GM12878 (cell line): Measurements from ENCODE around the gene SMARCB1. TPM values are rescaled to one million over a fixed set of nuclear protein-coding genes. Genes with fewer than 3 reads are reported as not detected.

Experiments used
- ATAC-seq: fragments of 200-7000 bp; cut with Tn5 transposase; 3 replicates; pipeline ENCODE4 v1.9.1; 2020; ENCODE audit warnings: mild to moderate bottlenecking, moderate library complexity
- BruUV-seq: library from RNA; stranded (reverse); fragments of 400-500 nt; replicated peaks from 2 replicates; lab custom pipeline; 2021; lab: Mats Ljungman, UMichigan
- CTCF ChIA-PET: fragments of 300-600 bp; sonication (Branson Sonifier 250); formaldehyde crosslinking; extraction: SDS; loops from one replicate; lab custom pipeline; 2021; ENCODE audit warnings: inconsistent platforms; lab: Yijun Ruan, JAX
- POLR2A ChIA-PET: fragments of 350-600 bp; formaldehyde crosslinking; extraction: SDS; loops from one replicate; lab custom pipeline; 2021; ENCODE audit warnings: inconsistent platforms; lab: Charles Lee
- RAD21 ChIA-PET: fragments of 300-600 bp; sonication (Branson Sonifier 250); formaldehyde crosslinking; loops from one replicate; lab custom pipeline; 2023; ENCODE audit warnings: antibody characterized with exemption; ENCODE audit not compliant: unreplicated experiment; lab: Charles Lee
- SMC1A ChIA-PET: fragments of 300-600 bp; sonication (Branson Sonifier 250); formaldehyde crosslinking; loops from one replicate; lab custom pipeline; 2023; ENCODE audit not compliant: unreplicated experiment, uncharacterized antibody; lab: Charles Lee
- DNase-seq: peaks from one replicate; pipeline ENCODE4 v3.0.0-alpha.2; 2011; ENCODE audit warnings: low read depth, low spot score
- FAIRE-seq: peaks from 3 replicates; lab custom pipeline; 2011; peaks lifted over from hg19 to GRCh38; lab: Jason Lieb, UNC
- H2AFZ ChIP-seq: 2 replicates; pipeline ENCODE4 v1.6.0; 2011; ENCODE audit warnings: low read depth, low read length, control low read depth; ENCODE audit not compliant: control insufficient read depth
- H3K27ac ChIP-seq: 2 replicates; pipeline ENCODE4 v1.5.1; 2011; ENCODE audit warnings: control low read depth; ENCODE audit not compliant: control insufficient read depth, insufficient read depth
- H3K27me3 ChIP-seq, 2 experiments: replicated peaks in 1 of 2; 2 replicates each; pipeline versions ENCODE4 v1.6.0 to v1.6.1; 2011; ENCODE audit warnings: low read length in 1 of 2; ENCODE audit not compliant: control insufficient read depth in 2 of 2, insufficient read depth in 2 of 2
- H3K36me3 ChIP-seq, 2 experiments: 2 replicates each; pipeline ENCODE4 v1.5.1; 2011; ENCODE audit warnings: low read length in 1 of 2; ENCODE audit not compliant: control insufficient read depth in 2 of 2, insufficient read depth in 2 of 2
- H3K4me1 ChIP-seq: 2 replicates; pipeline ENCODE4 v1.6.1; 2011; ENCODE audit warnings: mild to moderate bottlenecking, low read length, moderate library complexity, mixed read lengths; ENCODE audit not compliant: control insufficient read depth, insufficient read depth
- H3K4me2 ChIP-seq: 2 replicates; pipeline ENCODE4 v1.6.0; 2011; ENCODE audit warnings: control low read depth; ENCODE audit not compliant: control insufficient read depth, insufficient read depth
- H3K4me3 ChIP-seq: fragments of 200-600 bp; sonication (generic); 2 replicates; pipeline ENCODE4 v1.5.1; 2016
- H3K79me2 ChIP-seq: 2 replicates; pipeline ENCODE4 v1.6.0; 2011; ENCODE audit warnings: low read length; ENCODE audit not compliant: control insufficient read depth, insufficient read depth
- H3K9ac ChIP-seq: 2 replicates; pipeline ENCODE4 v1.8.0; 2011; ENCODE audit warnings: low read length, control low read depth, mixed read lengths; ENCODE audit not compliant: control insufficient read depth, insufficient read depth
- H3K9me3 ChIP-seq: replicated peaks from 3 replicates; pipeline ENCODE4 v1.5.1; 2011; ENCODE audit warnings: mild to moderate bottlenecking, low read length; ENCODE audit not compliant: control insufficient read depth, insufficient read depth
- H4K20me1 ChIP-seq: 2 replicates; pipeline ENCODE4 v1.6.0; 2011; ENCODE audit not compliant: control insufficient read depth, insufficient read depth
- BHLHE40 ChIP-seq, 2 experiments: fragments of 450-650 bp in 1 of 2; IDR thresholded peaks; 2 replicates each; pipeline ENCODE4 v1.6.1; 2011 to 2017; ENCODE audit warnings: low read depth in 2 of 2, borderline replicate concordance in 1 of 2, improper control_type of control experiment in 1 of 2, low read length in 1 of 2, mild to moderate bottlenecking in 1 of 2
- BRCA1 ChIP-seq: IDR thresholded peaks from 2 replicates; pipeline ENCODE4 v1.6.1; 2011; ENCODE audit warnings: low read depth, low read length, improper control_type of control experiment
- CHD1 ChIP-seq: IDR thresholded peaks from 2 replicates; pipeline ENCODE4 v1.6.1; 2012; ENCODE audit warnings: low read depth, low read length, improper control_type of control experiment
- GATAD2B ChIP-seq: fragments of 450-650 bp; conservative IDR thresholded peaks from 2 replicates; pipeline ENCODE4 v1.6.1; 2017; ENCODE audit warnings: low read depth, mild to moderate bottlenecking, moderate library complexity
- IKZF2 ChIP-seq, 2 experiments: fragments of 450-650 bp; IDR thresholded peaks; 2 replicates each; pipeline ENCODE4 v1.6.1; 2017; ENCODE audit warnings: mild to moderate bottlenecking in 2 of 2, moderate library complexity in 2 of 2
- NBN ChIP-seq: fragments of 450-650 bp; IDR thresholded peaks from 2 replicates; pipeline ENCODE4 v1.6.1; 2016
- RAD21 ChIP-seq: IDR thresholded peaks from 2 replicates; pipeline ENCODE4 v1.6.1; 2011; ENCODE audit warnings: mild to moderate bottlenecking, low read depth, low read length, moderate library complexity; ENCODE audit not compliant: insufficient read depth
- RAD51 ChIP-seq: fragments of 450-650 bp; IDR thresholded peaks from 2 replicates; pipeline ENCODE4 v1.6.1; 2016; ENCODE audit warnings: moderate library complexity, mild to moderate bottlenecking, inconsistent platforms
- RUNX3 ChIP-seq: IDR thresholded peaks from 2 replicates; pipeline ENCODE4 v1.6.1; 2012; ENCODE audit warnings: low read length, inconsistent platforms
- SIN3A ChIP-seq: IDR thresholded peaks from 2 replicates; pipeline ENCODE4 v1.6.1; 2012; ENCODE audit warnings: low read depth, low read length, improper control_type of control experiment
- SMARCA5 ChIP-seq: fragments of 450-650 bp; IDR thresholded peaks from 2 replicates; pipeline ENCODE4 v1.6.1; 2017; ENCODE audit warnings: mild to moderate bottlenecking
- SUPT20H ChIP-seq: IDR thresholded peaks from 2 replicates; pipeline ENCODE4 v1.6.1; 2011; ENCODE audit warnings: low read depth, mild to moderate bottlenecking, low read length, moderate library complexity, borderline replicate concordance; ENCODE audit not compliant: control insufficient read depth
- TAF1 ChIP-seq: IDR thresholded peaks from 2 replicates; pipeline ENCODE4 v1.6.1; 2011; ENCODE audit warnings: mild to moderate bottlenecking, low read depth, low read length, borderline replicate concordance
- WGBS: methylation state at CpG from one replicate; pipeline ENCODE4 v1.1.6; 2016; ENCODE audit warnings: low lambda C conversion rate; ENCODE audit not compliant: insufficient replicate concordance, insufficient coverage; ENCODE audit errors: missing lambda C conversion rate; 5-methylcytosine and 5-hydroxymethylcytosine counted together
- in situ Hi-C: fragments of 300-500 bp; cut with MboI; formaldehyde crosslinking; loops from 9 replicates; pipeline ENCODE4 v1.14.3; 2018; ENCODE audit warnings: mixed read lengths
- intact Hi-C: fragments of 100-400 bp; cut with micrococcal nuclease; formaldehyde crosslinking; loops from one replicate; pipeline ENCODE4 v1.14.2; 2022; ENCODE audit not compliant: unreplicated experiment
- polyA plus RNA-seq, 11 experiments: library from polyadenylated mRNA; depleted of rRNA in 4 of 11; unstranded in 6 of 11; stranded (reverse) in 5 of 11; fragments of >200 nt; fragmentation: Nextera tagmentation in 4 of 11; fragmentation: Illumina TruSeq in 1 of 11; extraction: Ambion mirVana in 4 of 11; extraction: Trizol in 1 of 11; gene quantifications; 1 replicate in 1 of 11; 2 replicates in 10 of 11; pipeline versions ENCODE4 v1.2.1 to v1.2.3, GENCODE V29; 2011 to 2016; ENCODE audit warnings: inconsistent platforms in 2 of 11, missing spikeins in 2 of 11, low read depth in 1 of 11
- total RNA-seq, 4 experiments: library from RNA; depleted of rRNA in 3 of 4; stranded (reverse); fragments of >200 nt in 3 of 4; fragmentation: Illumina TruSeq in 1 of 4; extraction: Trizol in 1 of 4; gene quantifications; 2 replicates each; pipeline versions ENCODE4 v1.2.1 to v1.2.3, GENCODE V29; 2013 to 2021
- TF ChIP-seq, protein P1 (sequence below): IDR thresholded peaks from 2 replicates; pipeline ENCODE4 v1.6.1; 2012; ENCODE audit warnings: low read depth, low read length, improper control_type of control experiment

The SMARCB1 gene
- total and polyA plus RNA-seq, 10 of the 15 experiments (the other 5 are each of a cell fraction or from before 2014, with no cell fraction given), result 9.1 to 215 (median 183) TPM

DNA sequence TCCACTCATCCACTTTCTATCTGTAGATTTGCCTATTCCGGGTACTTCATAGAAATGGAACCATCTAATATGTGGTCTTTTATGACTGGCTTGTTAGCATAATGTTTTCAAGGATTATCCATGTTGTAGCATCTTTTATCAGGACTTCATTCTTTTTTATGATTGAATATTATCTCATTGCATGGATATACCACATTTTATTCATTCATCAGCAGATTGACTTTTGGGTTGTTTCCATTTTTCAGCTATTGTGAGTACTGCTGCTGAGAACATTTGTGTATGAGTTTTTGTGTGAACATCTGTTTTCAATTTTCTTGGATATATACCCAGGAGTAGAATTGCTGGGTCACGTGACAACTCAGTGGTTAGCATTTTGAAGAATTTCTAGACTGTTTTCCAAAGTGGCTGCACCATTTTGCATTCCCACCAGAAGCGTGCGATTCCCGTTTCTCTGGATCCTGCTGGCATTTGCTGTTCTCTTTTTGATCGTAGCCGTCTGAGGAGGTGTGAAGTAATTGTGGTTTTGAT is 43.1 kb downstream of the SMARCB1 start:
- H3K4me1 ChIP-seq, result peaks cover 3% of the 10 kb centered on the region
- peaks cover 35 to 60% of the 10 kb centered on the region in 2 experiments for H3K36me3 ChIP-seq
- 72% methylated on average over 7 of the region's 7 CpGs for WGBS
- POLR2A ChIA-PET, result interaction anchor here (0.5 kb wide), 1 partner anchor 24 kb away, joined by 3 read pairs; no protein-coding TSS in a partner anchor
- intact Hi-C loops (no loop called here), in situ Hi-C loops (no loop called here)
- no peak overlapping the region for H3K27ac ChIP-seq
- SMC1A ChIA-PET, result no interaction called here
- no peak overlapping the region for H3K4me3 ChIP-seq
- H3K4me2 ChIP-seq, result no peak overlapping the region; the same call in 1 of the 2 replicates
- ATAC-seq (no peak), FAIRE-seq (peak; percentile 41), DNase-seq (no peak)
- peaks cover 2% of the 10 kb centered on the region; the same call in 1 of the 2 replicates for H4K20me1 ChIP-seq
- no peaks in the 10 kb centered on the region for H3K27me3 ChIP-seq
- CTCF ChIA-PET, result no interaction called here
- peak; percentile 74 for TF ChIP-seq RAD51
- no peak for TF ChIP-seq NBN
- TF ChIP-seq SUPT20H, result no peak
- no peak for TF ChIP-seq IKZF2 (IDR thresholded peaks at IDR 0.05)
- TF ChIP-seq RUNX3, result 0 out of 2 replicates have a peak, but pooled peaks have one; percentile 45
- peak in 1 of 2 experiments; percentile 22; a peak in 1 of 4 replicates for TF ChIP-seq BHLHE40 (IDR thresholded peaks at IDR 0.05; ENCODE audit: borderline replicate concordance in 1 of 2, low read depth in 2 of 2, low read length in 1 of 2)
- no peak for TF ChIP-seq SMARCA5
- H3K9me3 ChIP-seq, result no peaks in the 10 kb centered on the region
- H2AFZ ChIP-seq, result no peak overlapping the region
- H3K9ac ChIP-seq, result no peak overlapping the region
- no TSS peak for BruUV-seq
- H3K79me2 ChIP-seq, result peaks cover 2% of the 10 kb centered on the region
- RAD21 ChIA-PET, result no interaction called here

DNA sequence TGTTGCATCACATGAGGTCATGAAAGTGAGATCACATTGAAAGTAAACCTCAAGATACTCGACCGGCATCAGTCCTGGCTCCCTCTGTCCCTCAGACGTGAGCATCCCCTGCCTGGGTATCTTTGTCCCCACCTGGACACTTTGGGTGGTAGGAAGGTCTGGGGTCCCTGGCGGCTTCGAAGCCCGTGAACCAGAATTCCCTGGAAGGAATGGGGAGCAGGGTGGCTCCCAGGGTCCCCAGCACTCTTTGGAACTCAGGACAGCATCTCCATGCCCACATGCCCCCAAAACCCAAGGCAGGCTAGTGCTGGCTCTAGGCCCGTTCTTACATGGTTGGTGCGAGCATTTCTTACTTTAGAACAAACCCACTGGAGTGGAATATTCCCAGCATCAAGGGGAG is 44.5 kb downstream of the SMARCB1 start:
- intact Hi-C loops (no loop called here), in situ Hi-C loops (no loop called here)
- DNase-seq (no peak), ATAC-seq (no peak), FAIRE-seq (no peak)
- TF ChIP-seq TAF1, result no peak
- TF ChIP-seq, protein P1, sequence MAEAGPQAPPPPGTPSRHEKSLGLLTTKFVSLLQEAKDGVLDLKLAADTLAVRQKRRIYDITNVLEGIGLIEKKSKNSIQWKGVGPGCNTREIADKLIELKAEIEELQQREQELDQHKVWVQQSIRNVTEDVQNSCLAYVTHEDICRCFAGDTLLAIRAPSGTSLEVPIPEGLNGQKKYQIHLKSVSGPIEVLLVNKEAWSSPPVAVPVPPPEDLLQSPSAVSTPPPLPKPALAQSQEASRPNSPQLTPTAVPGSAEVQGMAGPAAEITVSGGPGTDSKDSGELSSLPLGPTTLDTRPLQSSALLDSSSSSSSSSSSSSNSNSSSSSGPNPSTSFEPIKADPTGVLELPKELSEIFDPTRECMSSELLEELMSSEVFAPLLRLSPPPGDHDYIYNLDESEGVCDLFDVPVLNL, result no peak
- no peak for TF ChIP-seq RAD21
- no peak for TF ChIP-seq BRCA1
- no peak for TF ChIP-seq SIN3A
- TF ChIP-seq GATAD2B, result no peak
- no peak for TF ChIP-seq CHD1
- ChIA-PET SMC1A (no interaction called here), POLR2A (no interaction called here), CTCF (interaction anchor here (0.5 to 1.2 kb wide), 3 partner anchors 20 to 64 kb away, joined by 3 read pairs; partner anchors contain the start of gene CHCHD10), RAD21 (no interaction called here)
- Histone ChIP-seq H3K9me3 (no peaks in the 10 kb centered on the region), H3K27me3 (no peaks in the 10 kb centered on the region), H3K27ac (no peak overlapping the region), H3K4me3 (no peak overlapping the region), H3K4me2 (no peak overlapping the region), H2AFZ (no peak overlapping the region), H3K79me2 (peaks cover 2% of the 10 kb centered on the region), H3K4me1 (no peaks in the 10 kb centered on the region; the same call in 1 of the 2 replicates), H4K20me1 (peaks cover 2% of the 10 kb centered on the region; the same call in 1 of the 2 replicates), H3K36me3 (peaks cover 32 to 58% of the 10 kb centered on the region in 2 experiments), H3K9ac (no peak overlapping the region)
- 82% methylated on average over 8 of the region's 8 CpGs for WGBS
- BruUV-seq, result no TSS peak
